HG02763 (cell line): Measurements from ENCODE around the gene ZNF646.

Source experiments
- ATAC-seq: cut with Tn5 transposase; IDR thresholded peaks from one replicate; pipeline ENCODE4 v1.9.1; 2021; ENCODE audit warnings: mild to moderate bottlenecking, moderate library complexity; ENCODE audit not compliant: unreplicated experiment

The ZNF646 gene

DNA sequence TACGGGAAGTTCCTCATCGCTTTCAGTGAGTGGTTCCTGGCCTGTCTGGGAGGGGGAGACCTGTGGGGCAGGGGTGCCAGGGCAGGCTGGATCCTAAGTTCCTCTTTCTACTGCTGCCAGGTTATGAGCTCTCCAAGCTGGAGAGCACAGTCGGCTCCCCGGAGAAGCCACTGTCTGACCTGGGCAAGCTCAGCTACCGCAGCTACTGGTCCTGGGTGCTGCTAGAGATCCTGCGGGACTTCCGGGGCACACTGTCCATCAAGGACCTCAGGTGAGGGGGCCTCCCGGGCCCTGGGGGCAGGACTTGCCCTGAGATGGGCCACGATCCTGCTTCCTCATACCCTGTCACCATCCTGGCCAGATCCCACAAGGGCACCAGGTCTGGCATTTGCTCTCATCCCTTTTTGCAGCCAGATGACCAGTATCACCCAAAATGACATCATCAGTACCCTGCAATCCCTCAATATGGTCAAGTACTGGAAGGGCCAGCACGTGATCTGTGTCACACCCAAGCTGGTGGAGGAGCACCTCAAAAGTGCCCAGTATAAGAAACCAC, 56.2 kb downstream of the ZNF646 start:
- no peak for ATAC-seq

DNA sequence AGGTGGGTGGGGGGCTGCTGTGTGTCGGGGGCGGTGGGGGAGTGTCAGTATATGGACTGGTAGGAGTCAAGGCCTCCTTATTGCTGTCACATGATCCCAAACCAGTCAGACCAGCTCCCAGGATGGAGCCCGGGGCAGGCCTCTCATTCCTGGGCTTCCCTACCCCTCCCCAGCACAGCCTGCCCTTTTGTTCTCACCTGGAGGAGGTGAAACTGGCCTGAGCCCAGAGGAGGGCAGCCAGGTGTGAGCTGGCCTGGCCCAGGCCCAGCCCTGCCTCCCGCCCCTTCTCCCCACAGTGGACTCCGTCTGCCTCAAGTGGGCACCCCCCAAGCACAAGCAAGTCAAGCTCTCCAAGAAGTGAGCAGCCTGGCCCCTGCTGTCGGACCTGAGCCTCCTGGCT, 56.7 kb downstream of the ZNF646 start:
- no peak for ATAC-seq

DNA sequence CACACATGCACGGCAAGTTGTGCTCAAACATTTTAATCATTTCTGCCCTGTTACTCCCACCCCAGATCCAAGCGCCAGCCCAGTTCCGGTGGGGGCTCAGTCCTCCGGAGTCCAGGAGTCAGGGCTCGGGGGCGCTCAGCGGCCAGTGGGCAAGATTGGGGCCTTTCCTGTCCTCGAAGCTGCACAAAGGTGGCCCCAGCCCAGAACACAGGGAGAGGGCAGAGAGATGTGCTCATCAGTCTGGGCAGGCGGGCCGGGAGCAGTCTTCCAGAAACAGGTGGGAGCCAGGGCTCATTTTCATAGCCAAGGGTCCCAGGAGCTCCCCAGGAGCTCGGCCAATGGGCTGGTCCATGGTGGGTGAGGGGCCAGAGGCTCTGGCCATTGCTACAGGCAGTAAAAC, 57.2 kb downstream of the ZNF646 start:
- no peak for ATAC-seq

DNA sequence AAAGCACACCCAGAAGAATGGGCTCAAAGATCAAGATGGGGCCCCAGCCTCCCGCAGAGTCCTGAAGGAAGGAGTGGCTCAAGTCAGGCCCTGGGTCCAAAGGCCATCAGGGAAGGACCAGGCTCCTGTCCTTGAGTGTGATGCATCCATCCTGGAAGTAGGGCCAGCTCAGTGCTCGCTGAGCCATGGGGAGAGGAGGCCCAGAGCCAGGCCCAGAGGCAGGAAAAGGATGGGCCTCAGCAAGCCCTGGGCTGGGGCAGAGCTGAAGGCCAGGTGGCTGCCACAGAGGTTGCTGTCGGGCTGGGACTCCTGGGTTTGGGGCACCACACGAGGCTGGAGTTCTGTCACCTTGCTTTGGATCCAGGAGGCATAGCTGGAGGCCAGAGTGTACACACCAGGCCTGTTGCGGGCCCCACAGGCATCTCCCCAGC, 57.6 kb downstream of the ZNF646 start:
- no peak for ATAC-seq

DNA sequence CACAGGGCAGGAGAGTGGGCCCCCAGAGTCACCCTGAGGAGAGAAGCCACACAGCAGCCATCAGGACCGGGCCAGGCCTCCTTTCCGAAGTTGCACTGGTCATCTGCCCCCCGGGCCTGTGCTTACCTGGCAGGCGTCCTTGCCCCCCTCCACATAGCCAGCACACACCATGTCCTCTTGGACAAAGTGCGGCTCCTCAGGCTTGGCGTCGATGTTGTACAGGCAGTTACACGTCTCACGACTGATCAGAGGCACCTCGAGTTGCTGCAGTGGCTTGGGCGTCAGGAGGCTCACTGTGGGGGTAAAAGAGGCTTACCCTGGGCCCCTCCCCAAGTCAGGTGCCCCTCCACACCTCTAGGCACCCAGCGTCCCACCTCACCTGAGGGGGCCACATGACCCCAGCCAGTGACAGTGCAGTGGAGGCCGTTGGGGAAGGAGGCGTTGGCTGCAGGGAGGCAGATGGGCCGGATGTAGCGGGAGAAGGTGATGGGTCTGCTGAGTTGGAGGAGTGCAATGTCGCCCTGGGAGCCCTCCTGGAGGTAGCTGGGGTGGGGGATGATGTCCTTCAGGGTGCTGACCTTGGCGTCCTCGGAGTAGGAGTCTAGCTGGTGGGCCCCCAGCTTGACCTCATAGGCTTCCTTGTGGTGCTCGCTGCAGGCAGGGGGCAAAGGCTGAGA, 58.2 kb downstream of the ZNF646 start:
- no peak for ATAC-seq

DNA sequence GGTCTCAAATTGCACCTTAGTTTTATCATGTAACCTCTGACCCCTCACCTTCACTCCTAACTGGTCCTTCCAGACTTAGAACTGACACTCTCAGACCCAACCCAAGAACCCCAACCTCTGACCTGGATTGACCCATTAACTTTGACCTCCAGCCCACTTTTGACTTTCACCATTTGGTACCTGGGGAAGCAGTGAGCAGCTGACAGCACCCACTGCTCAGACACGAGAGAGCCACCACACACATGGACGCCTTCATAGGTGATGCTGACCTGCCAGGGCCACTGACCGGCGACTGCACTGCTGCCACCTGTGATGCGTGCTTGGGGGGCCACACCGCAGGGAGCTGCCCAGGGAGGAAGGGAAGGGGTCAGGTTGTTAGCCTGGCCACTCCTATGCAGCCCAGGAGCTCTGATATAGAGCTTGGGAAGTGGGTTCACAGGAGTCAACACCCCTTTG, 58.9 kb downstream of the ZNF646 start:
- ATAC-seq: no peak
